GM23248 (cell line): ENCODE measurements around the gene CGB3.
"Not testable (repeated sequence)": the region's sequence is repeated elsewhere in the genome, so short reads cannot be mapped to it uniquely, and the experiment has no call there.

Source experiments
- EZH2 ChIP-seq: fragments of 200-600 bp; sonication (generic); IDR thresholded peaks from 2 replicates; pipeline ENCODE4 v1.6.1; 2018; ENCODE audit warnings: antibody characterized with exemption, mild to moderate bottlenecking; ENCODE audit not compliant: insufficient read depth, poor library complexity, severe bottlenecking
- EZH2phosphoT487 ChIP-seq: fragments of 200-600 bp; sonication (generic); IDR thresholded peaks from 2 replicates; pipeline ENCODE4 v1.6.1; 2018; ENCODE audit warnings: antibody characterized with exemption, moderate library complexity, mild to moderate bottlenecking, low read depth; ENCODE audit not compliant: insufficient read depth

DNA sequence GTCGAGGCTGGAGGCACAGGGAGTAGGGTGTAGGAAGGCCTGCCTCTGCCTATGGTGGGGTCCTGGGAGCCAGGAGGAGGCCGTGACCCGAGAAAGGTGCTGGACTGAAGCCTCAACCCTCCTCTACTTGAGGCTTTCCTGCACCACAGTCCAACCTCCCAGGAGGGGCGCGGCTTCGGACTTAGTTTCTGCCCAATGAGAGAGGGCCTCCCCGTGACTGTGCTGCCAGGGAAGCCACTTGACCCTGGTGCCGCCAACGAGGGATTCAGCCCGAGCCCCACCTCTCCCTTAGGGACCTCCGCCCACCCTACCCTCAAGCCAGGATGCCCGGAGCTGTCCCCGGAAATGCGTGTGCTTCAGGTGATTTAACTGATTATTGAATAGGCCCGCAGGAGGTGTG is at the start of gene CGB3:
- not testable (repeated sequence) for TF ChIP-seq EZH2, EZH2phosphoT487
